H1 (cell line): ENCODE results near the gene TNFAIP8. TPM values are rescaled to one million over a fixed set of nuclear protein-coding genes. Genes with fewer than 3 reads are reported as not detected.

Source experiments
- CTCF ChIA-PET: fragments of 300-600 bp; sonication (Branson Sonifier 250); formaldehyde crosslinking; loops from one replicate; lab custom pipeline; 2021; ENCODE audit not compliant: partially characterized antibody; lab: Charles Lee
- POLR2A ChIA-PET: fragments of 300-600 bp; sonication (Branson Sonifier 250); formaldehyde crosslinking; loops from one replicate; lab custom pipeline; 2021; ENCODE audit warnings: inconsistent platforms; ENCODE audit not compliant: partially characterized antibody; lab: Charles Lee
- DNase-seq, 2 experiments: peaks; one replicate each; pipeline versions ENCODE4 v3.0.0 to v3.0.0-alpha.2; 2010 to 2022; ENCODE audit warnings: low spot score in 2 of 2, low read depth in 1 of 2, mixed read lengths in 1 of 2
- FAIRE-seq: peaks from 2 replicates; lab custom pipeline; 2011; peaks lifted over from hg19 to GRCh38; lab: Jason Lieb, UNC
- H2AFZ ChIP-seq: 2 replicates; pipeline ENCODE4 v1.8.1; 2012; ENCODE audit warnings: low read length, inconsistent platforms
- H2AK5ac ChIP-seq: 2 replicates; pipeline ENCODE4 v1.6.1; 2013; ENCODE audit warnings: low read depth, low read length
- H2BK120ac ChIP-seq: replicated peaks from 2 replicates; pipeline ENCODE3; 2013; ENCODE audit warnings: low read depth, low read length, inconsistent platforms
- H2BK12ac ChIP-seq: 2 replicates; pipeline ENCODE4 v1.6.1; 2013; ENCODE audit warnings: low read depth, low read length
- H2BK15ac ChIP-seq: 2 replicates; pipeline ENCODE4 v1.6.1; 2013; ENCODE audit warnings: low read length
- H2BK20ac ChIP-seq: 2 replicates; pipeline ENCODE4 v1.6.1; 2013; ENCODE audit warnings: low read length
- H2BK5ac ChIP-seq: 2 replicates; pipeline ENCODE4 v1.6.1; 2013; ENCODE audit warnings: low read depth, low read length
- H3K14ac ChIP-seq: 2 replicates; pipeline ENCODE4 v1.6.1; 2013; ENCODE audit warnings: inconsistent platforms; ENCODE audit not compliant: insufficient read length
- H3K18ac ChIP-seq: 2 replicates; pipeline ENCODE4 v1.6.1; 2013; ENCODE audit warnings: low read length; ENCODE audit errors: extremely low read depth
- H3K23ac ChIP-seq: 2 replicates; pipeline ENCODE4 v1.6.1; 2013; ENCODE audit warnings: inconsistent platforms; ENCODE audit not compliant: insufficient read length
- H3K23me2 ChIP-seq: 2 replicates; pipeline ENCODE4 v1.6.1; 2013; ENCODE audit warnings: low read depth, low read length
- H3K27ac ChIP-seq: 2 replicates; pipeline ENCODE4 v1.6.1; 2011; ENCODE audit warnings: low read depth, low read length, inconsistent platforms
- H3K27me3 ChIP-seq, 4 experiments: replicated peaks in 1 of 4; 1 replicate in 1 of 4; 2 replicates in 3 of 4; pipeline versions ENCODE4 v1.6.1 to v1.8.1; 2011 to 2013; ENCODE audit warnings: low read length in 3 of 4, mild to moderate bottlenecking in 3 of 4, inconsistent platforms in 2 of 4, mixed read lengths in 2 of 4, moderate library complexity in 1 of 4; ENCODE audit not compliant: control insufficient read depth in 3 of 4, insufficient read depth in 3 of 4; ENCODE audit errors: extremely low read depth in 1 of 4
- H3K36me3 ChIP-seq, 4 experiments: 2 replicates each; pipeline versions ENCODE4 v1.6.1 to v1.8.1; 2011 to 2013; ENCODE audit warnings: mild to moderate bottlenecking in 4 of 4, low read length in 3 of 4, moderate library complexity in 2 of 4, control low read depth in 1 of 4, inconsistent platforms in 1 of 4; ENCODE audit not compliant: insufficient read depth in 4 of 4, control insufficient read depth in 2 of 4
- H3K4ac ChIP-seq: replicated peaks from 2 replicates; pipeline ENCODE3; 2013; ENCODE audit warnings: low read length, low read depth, mixed read lengths, inconsistent platforms; ENCODE audit not compliant: insufficient read length
- H3K4me1 ChIP-seq, 4 experiments: replicated peaks in 1 of 4; 1 replicate in 1 of 4; 2 replicates in 3 of 4; pipeline versions ENCODE4 v1.6.1 to v1.8.1; 2011 to 2013; ENCODE audit warnings: low read length in 3 of 4, inconsistent platforms in 2 of 4, mixed read lengths in 1 of 4; ENCODE audit not compliant: insufficient read depth in 4 of 4, control insufficient read depth in 3 of 4
- H3K4me2 ChIP-seq, 2 experiments: 2 replicates each; pipeline versions ENCODE4 v1.6.1 to v1.8.1; 2011 to 2013; ENCODE audit warnings: low read depth in 2 of 2, low read length in 2 of 2, control low read depth in 1 of 2, inconsistent platforms in 1 of 2, mild to moderate bottlenecking in 1 of 2; ENCODE audit not compliant: insufficient read depth in 1 of 2
- H3K4me3 ChIP-seq, 4 experiments: fragments of 200-600, 300-600 bp in 1 of 4; sonication (generic), shearing (Covaris generic), sonication (Bioruptor Twin) in 1 of 4; 2 replicates each; pipeline versions ENCODE4 v1.5.1 to v1.8.1; 2011 to 2016; ENCODE audit warnings: low read length in 4 of 4, low read depth in 3 of 4, control low read depth in 2 of 4, inconsistent platforms in 2 of 4, mild to moderate bottlenecking in 2 of 4, mixed read lengths in 1 of 4, moderate library complexity in 1 of 4; ENCODE audit not compliant: insufficient read depth in 2 of 4; ENCODE audit errors: extremely low read depth in 1 of 4
- H3K56ac ChIP-seq: replicated peaks from 2 replicates; pipeline ENCODE3; 2013; ENCODE audit warnings: low read depth, mild to moderate bottlenecking, mixed read lengths, low read length, inconsistent platforms; ENCODE audit not compliant: insufficient read length
- H3K79me1 ChIP-seq: 2 replicates; pipeline ENCODE4 v1.6.1; 2013; ENCODE audit warnings: low read depth, low read length, control low read depth
- H3K79me2 ChIP-seq, 2 experiments: 2 replicates each; pipeline versions ENCODE4 v1.6.1 to v1.8.1; 2012 to 2013; ENCODE audit warnings: low read length in 2 of 2, mild to moderate bottlenecking in 2 of 2, inconsistent platforms in 1 of 2; ENCODE audit not compliant: insufficient read depth in 2 of 2, control insufficient read depth in 1 of 2
- H3K9ac ChIP-seq, 4 experiments: replicated peaks in 1 of 4; 1 replicate in 1 of 4; 2 replicates in 3 of 4; pipeline versions ENCODE4 v1.6.1 to v1.8.1; 2011 to 2013; ENCODE audit warnings: low read depth in 3 of 4, low read length in 3 of 4, control low read depth in 2 of 4, mild to moderate bottlenecking in 2 of 4, moderate library complexity in 2 of 4, inconsistent platforms in 1 of 4; ENCODE audit errors: extremely low read depth in 1 of 4
- H3K9me3 ChIP-seq, 2 experiments: 2 replicates each; pipeline versions ENCODE4 v1.6.1 to v1.8.1; 2012 to 2013; ENCODE audit warnings: mild to moderate bottlenecking in 2 of 2, moderate library complexity in 2 of 2, control low read depth in 1 of 2, inconsistent platforms in 1 of 2, low read depth in 1 of 2, low read length in 1 of 2, mixed read lengths in 1 of 2; ENCODE audit not compliant: insufficient read depth in 2 of 2
- H4K20me1 ChIP-seq, 2 experiments: replicated peaks in 1 of 2; 2 replicates each; pipeline versions ENCODE3 to v1.8.1; 2011 to 2013; ENCODE audit warnings: inconsistent platforms in 2 of 2, low read length in 2 of 2, mild to moderate bottlenecking in 1 of 2; ENCODE audit not compliant: insufficient read depth in 2 of 2, control insufficient read depth in 1 of 2
- H4K5ac ChIP-seq: 2 replicates; pipeline ENCODE4 v1.6.1; 2013; ENCODE audit warnings: low read length, low read depth, mixed read lengths, inconsistent platforms; ENCODE audit not compliant: insufficient read length
- H4K8ac ChIP-seq: 2 replicates; pipeline ENCODE4 v1.8.0; 2013; ENCODE audit warnings: mild to moderate bottlenecking, moderate library complexity, low read length, inconsistent platforms; ENCODE audit not compliant: insufficient read depth; ENCODE audit errors: extremely low read depth
- H4K91ac ChIP-seq: replicated peaks from 2 replicates; pipeline ENCODE3; 2013; ENCODE audit warnings: low read length, mixed read lengths, inconsistent platforms; ENCODE audit not compliant: insufficient read length
- CHD2 ChIP-seq: IDR thresholded peaks from 2 replicates; pipeline ENCODE4 v1.6.1; 2012; ENCODE audit warnings: low read length, improper control_type of control experiment
- FOSL1 ChIP-seq: IDR thresholded peaks from 2 replicates; pipeline ENCODE4 v1.6.1; 2011; ENCODE audit warnings: mild to moderate bottlenecking, low read depth, low read length, moderate library complexity; ENCODE audit not compliant: insufficient read depth
- GTF2F1 ChIP-seq: IDR thresholded peaks from 2 replicates; pipeline ENCODE4 v1.6.1; 2012; ENCODE audit warnings: low read depth, low read length, improper control_type of control experiment, borderline replicate concordance
- HDAC6 ChIP-seq: IDR thresholded peaks from one replicate; pipeline ENCODE4 v1.7.1; 2012; ENCODE audit warnings: low read depth, mild to moderate bottlenecking, inconsistent platforms, low read length, moderate library complexity
- KDM1A ChIP-seq: fragments of 200-600, 300-600 bp; sonication (generic); IDR thresholded peaks from 2 replicates; pipeline ENCODE4 v1.7.1; 2016; ENCODE audit warnings: mild to moderate bottlenecking, low read length, borderline replicate concordance
- NRF1 ChIP-seq: IDR thresholded peaks from 2 replicates; pipeline ENCODE4 v1.6.1; 2011; ENCODE audit warnings: mild to moderate bottlenecking, low read depth, low read length, improper control_type of control experiment
- SIN3A ChIP-seq, 2 experiments: IDR thresholded peaks in 1 of 2; conservative IDR thresholded peaks in 1 of 2; 2 replicates each; pipeline ENCODE4 v1.6.1; 2011 to 2012; ENCODE audit warnings: low read length in 2 of 2, improper control_type of control experiment in 1 of 2, low read depth in 1 of 2, mild to moderate bottlenecking in 1 of 2
- SIRT6 ChIP-seq: IDR thresholded peaks from one replicate; pipeline ENCODE4 v1.7.1; 2012; ENCODE audit warnings: low read length, inconsistent platforms
- TAF1 ChIP-seq: IDR thresholded peaks from 2 replicates; pipeline ENCODE4 v1.6.1; 2011; ENCODE audit warnings: mild to moderate bottlenecking, low read depth, low read length
- ZNF274 ChIP-seq: IDR thresholded peaks from 2 replicates; pipeline ENCODE4 v1.7.0; 2012; ENCODE audit warnings: low read length, borderline replicate concordance; ENCODE audit errors: extremely low read depth
- WGBS, 2 experiments: shearing (Covaris generic) in 1 of 2; methylation state at CpG; one replicate each; pipeline versions ENCODE4 v1.1.6 to v1.1.7; 2013 to 2015; ENCODE audit warnings: low lambda C conversion rate in 2 of 2, mixed read lengths in 2 of 2, inconsistent platforms in 1 of 2, low coverage in 1 of 2, missing lambda C conversion rate in 1 of 2; ENCODE audit not compliant: insufficient replicate concordance in 2 of 2, insufficient coverage in 1 of 2, insufficient read length in 1 of 2; ENCODE audit errors: extremely low coverage in 1 of 2, missing lambda C conversion rate in 1 of 2; 5-methylcytosine and 5-hydroxymethylcytosine counted together
- polyA plus RNA-seq, 7 experiments: library from polyadenylated mRNA; depleted of rRNA in 3 of 7; stranded (reverse) in 5 of 7; unstranded in 2 of 7; fragments of >200 nt in 5 of 7; fragments of 200-250 nt in 2 of 7; gene quantifications; 1 replicate in 5 of 7; 2 replicates in 1 of 7; 4 replicates in 1 of 7; pipeline versions ENCODE4 v1.2.1 to v1.2.3, GENCODE V29; 2011 to 2013; ENCODE audit warnings: missing spikeins in 2 of 7, mixed read lengths in 2 of 7
- total RNA-seq: library from RNA; stranded (reverse); fragmentation: NEBNext Ultra II Directional; extraction: Animal tissue kit (Norgen Biotek cat#: 25700); gene quantifications from 2 replicates; pipeline ENCODE4 v1.2.1, GENCODE V29; 2021

The TNFAIP8 gene
- total and polyA plus RNA-seq, 2 of the 8 experiments (the other 6 are each of a cell fraction or from before 2014, with no cell fraction given) = 12.4 to 19.3 TPM

DNA sequence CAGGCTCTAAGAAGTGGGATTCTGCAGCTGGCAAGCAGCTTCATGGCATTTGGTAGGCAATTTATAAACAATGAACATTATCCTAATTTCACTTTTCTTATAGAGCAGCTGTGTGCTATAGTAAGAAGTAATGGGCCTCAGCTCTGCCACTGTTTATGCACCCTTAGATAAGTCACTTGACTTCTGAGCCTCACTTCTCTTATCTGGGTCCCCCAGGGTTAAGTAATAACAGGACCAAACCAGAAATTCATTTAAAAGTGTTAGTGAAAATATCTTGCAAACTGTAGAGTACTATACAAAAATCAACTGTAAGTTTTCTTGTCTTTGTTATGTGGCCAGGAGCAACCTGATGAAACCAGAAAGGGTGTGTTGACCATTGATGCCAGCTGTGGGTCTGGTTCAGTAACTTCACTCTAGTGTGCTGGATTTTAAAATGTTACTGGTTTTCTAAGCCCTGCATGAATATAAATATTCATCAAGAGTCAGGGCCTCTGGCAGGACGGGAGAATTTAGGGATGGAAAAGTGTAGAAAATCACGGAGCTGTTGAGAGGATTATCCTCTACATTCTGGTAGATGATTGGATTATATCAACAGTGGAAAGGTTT, 24.2 kb downstream of the TNFAIP8 start:
- no peaks in the 10 kb centered on the region for H4K20me1 ChIP-seq
- H2BK120ac ChIP-seq = no peak overlapping the region
- H3K36me3 ChIP-seq = no peaks in the 10 kb centered on the region
- no peak overlapping the region for H2BK20ac ChIP-seq
- DNase-seq (no peak), FAIRE-seq (no peak)
- H3K4ac ChIP-seq = no peak overlapping the region
- CTCF ChIA-PET = interaction anchor here (0.6 to 1.7 kb wide), 8 partner anchors 18 to 392 kb away, joined by 3 to 6 read pairs (median 3); no protein-coding TSS in a partner anchor
- H4K91ac ChIP-seq = no peak overlapping the region
- H3K56ac ChIP-seq = no peak overlapping the region
- H2BK15ac ChIP-seq = no peak overlapping the region
- no peak overlapping the region for H2BK5ac ChIP-seq
- TF ChIP-seq CHD2 (no peak), KDM1A (no peak), NRF1 (no peak), SIN3A (conservative IDR thresholded peaks at IDR 0.05 in 1 of 2, IDR thresholded peaks at IDR 0.05 in 1 of 2; ENCODE audit: low read depth in 1 of 2, low read length in 2 of 2) (no peak), TAF1 (no peak), ZNF274 (no peak), GTF2F1 (no peak), SIRT6 (no peak), FOSL1 (no peak), HDAC6 (no peak)
- no peak overlapping the region for H4K8ac ChIP-seq
- H3K18ac ChIP-seq = no peak overlapping the region
- no peaks in the 10 kb centered on the region for H3K79me2 ChIP-seq
- POLR2A ChIA-PET = interaction anchor here (1.4 to 1.6 kb wide), 2 partner anchors 10 to 13 kb away, joined by 4 read pairs; no protein-coding TSS in a partner anchor
- no peak overlapping the region for H3K9ac ChIP-seq
- H4K5ac ChIP-seq = no peak overlapping the region
- H3K14ac ChIP-seq = no peak overlapping the region
- no peaks in the 10 kb centered on the region for H3K79me1 ChIP-seq
- H3K23me2 ChIP-seq = no peaks in the 10 kb centered on the region
- no peak overlapping the region for H3K23ac ChIP-seq
- no peak overlapping the region for H3K27ac ChIP-seq
- H2AK5ac ChIP-seq = no peak overlapping the region
- H3K4me2 ChIP-seq = no peak overlapping the region
- WGBS, 2 experiments = 81% methylated on average over 2 of the region's 2 CpGs; no CpG with 5 or more reads in 1 of the 2 experiments
- no peak overlapping the region for H2BK12ac ChIP-seq
- peaks cover 0 to 5% (median 0%) of the 10 kb centered on the region in 4 experiments; a peak in 2 of 7 replicates for H3K4me1 ChIP-seq
- H3K9me3 ChIP-seq = no peaks in the 10 kb centered on the region
- no peaks in the 10 kb centered on the region for H3K27me3 ChIP-seq
- H2AFZ ChIP-seq = no peak overlapping the region
- H3K4me3 ChIP-seq = no peak overlapping the region
